ENCODE results near the gene SLC5A10.

DNA sequence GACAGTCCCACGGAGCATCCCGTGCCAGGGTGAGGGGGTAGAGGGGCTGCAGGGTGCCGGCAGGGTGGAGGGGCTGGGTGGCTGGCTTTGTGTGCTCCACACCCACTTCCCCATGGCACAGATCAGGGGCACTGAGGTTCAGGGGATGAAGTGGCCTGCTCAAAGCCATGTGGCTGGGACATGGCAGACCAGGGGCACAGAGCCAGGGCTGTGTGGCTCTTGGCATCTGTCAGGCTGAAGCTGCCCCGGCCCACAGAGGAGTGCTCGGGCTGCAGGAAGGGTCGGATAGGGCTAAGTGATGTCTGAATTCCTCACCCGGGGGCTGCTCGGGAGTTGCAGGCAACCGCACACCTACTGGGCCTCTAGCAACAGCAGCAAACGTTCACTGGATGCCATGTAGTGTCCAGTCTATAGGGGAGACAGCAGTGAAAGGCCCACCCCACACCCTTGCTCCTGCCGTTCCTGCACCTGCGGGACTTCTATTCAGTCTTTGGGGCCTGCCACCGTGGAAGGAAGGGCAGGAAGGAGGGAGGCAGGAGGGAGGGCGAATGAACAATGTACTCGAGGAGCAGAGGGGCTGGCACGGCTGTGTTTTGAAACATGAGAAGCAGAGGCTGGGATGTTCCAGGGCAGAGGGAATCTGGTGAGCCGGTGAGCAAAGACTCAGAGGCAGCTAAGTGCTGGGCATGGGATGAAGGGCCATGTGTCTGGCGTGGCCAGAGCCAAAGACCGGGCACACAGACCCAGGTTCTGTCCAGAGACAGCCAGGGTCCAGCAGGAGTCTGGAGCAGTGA, 15.1 kb downstream of the SLC5A10 start:
- TF ChIP-seq CTCF (IDR thresholded peaks at IDR 0.05) (no peak), POLR2AphosphoS5 (IDR thresholded peaks at IDR 0.05) (no peak), POLR2A (IDR thresholded peaks at IDR 0.05) (no peak)

Measured in gastroesophageal sphincter (tissue), 3 donors.